Cardiac septum (tissue), 1 donor: ENCODE data around the gene ITGAV. TPM values are rescaled to one million over a fixed set of nuclear protein-coding genes. Genes with fewer than 3 reads are reported as not detected.

Source experiments
- DNase-seq: peaks from one replicate; pipeline ENCODE4 v3.0.0-alpha.2; 2020; ENCODE audit warnings: low spot score
- intact Hi-C: fragments of 100-400 bp; cut with DNase I; formaldehyde crosslinking; loops from one replicate; pipeline ENCODE4 v1.14.0; 2022
- total RNA-seq: library from RNA; stranded (reverse); fragmentation: NEBNext Ultra II Directional; extraction: Animal tissue kit (Norgen Biotek cat#: 25700); gene quantifications from one replicate; pipeline ENCODE4 v1.2.1, GENCODE V29; 2021
- donor health status: DM: no; HTN: no; CAD: no.

ITGAV gene
- total RNA-seq, 1 donor from 2014 or later: 234 TPM

GRCh38 chr2:186702006-186702405 is 112.2 kb downstream of the ITGAV start:
- intact Hi-C loops: no loop called here
- no peak for DNase-seq

GRCh38 chr2:186702501-186702900 is 112.6 kb downstream of the ITGAV start:
- intact Hi-C loops: no loop called here
- no peak for DNase-seq

GRCh38 chr2:186704897-186705296 is 115.0 kb downstream of the ITGAV start:
- intact Hi-C loops: no loop called here
- no peak for DNase-seq

- intact Hi-C loops: no loop called here
Observed at GRCh38 chr2:186709529-186710450, 119.9 kb downstream of the ITGAV start.

GRCh38 chr2:186713691-186714090 is 123.8 kb downstream of the ITGAV start:
- intact Hi-C loops: no loop called here
- no peak for DNase-seq

More at GRCh38 chr2:186709529-186710450, 119.9 kb downstream of the ITGAV start:
- no peak for DNase-seq

- intact Hi-C loops: no loop called here
- DNase-seq: no peak
Observed at GRCh38 chr2:186714611-186715010, 124.8 kb downstream of the ITGAV start.

- intact Hi-C loops: no loop called here
- DNase-seq: no peak
Observed at GRCh38 chr2:186716004-186716403, 126.1 kb downstream of the ITGAV start.

GRCh38 chr2:186716899-186717298 is 127.0 kb downstream of the ITGAV start:
- intact Hi-C loops: no loop called here
- no peak for DNase-seq

GRCh38 chr2:186717320-186718007 is 127.6 kb downstream of the ITGAV start:
- no peak for DNase-seq
- intact Hi-C loops: no loop called here

- DNase-seq: no peak
- intact Hi-C loops: no loop called here
Observed at GRCh38 chr2:186718122-186718521, 128.3 kb downstream of the ITGAV start.

- DNase-seq: no peak
- intact Hi-C loops: no loop called here
Observed at GRCh38 chr2:186718903-186719302, 129.0 kb downstream of the ITGAV start.

- intact Hi-C loops: no loop called here
- no peak for DNase-seq
Observed at GRCh38 chr2:186721956-186722355, 132.1 kb downstream of the ITGAV start.

GRCh38 chr2:186724736-186725135 is 134.9 kb downstream of the ITGAV start:
- intact Hi-C loops: no loop called here
- DNase-seq: no peak

GRCh38 chr2:186725783-186726182 is 135.9 kb downstream of the ITGAV start:
- no peak for DNase-seq
- intact Hi-C loops: no loop called here

GRCh38 chr2:186726938-186727337 is 137.1 kb downstream of the ITGAV start:
- no peak for DNase-seq
- intact Hi-C loops: no loop called here

GRCh38 chr2:186728631-186729030 is 138.8 kb downstream of the ITGAV start:
- intact Hi-C loops: no loop called here
- no peak for DNase-seq

Other genes with a start within 250 kb of the ITGAV start
- gene ZC3H15, start 103.8 kb upstream of the ITGAV start, total RNA-seq: 36.8 TPM
- gene FAM171B, start 104.0 kb downstream of the ITGAV start, total RNA-seq: 1.8 TPM